NK-92 (cell line): ENCODE data around the gene ZSCAN23.
"Not testable (repeated sequence)": the region's sequence is repeated elsewhere in the genome, so short reads cannot be mapped to it uniquely, and the experiment has no call there.

ENCODE experiments used
- DNase-seq: peaks from one replicate; lab custom pipeline; 2025; ENCODE audit not compliant: unreplicated experiment; lab: John Stamatoyannopoulos, UW

The ZSCAN23 gene

DNA sequence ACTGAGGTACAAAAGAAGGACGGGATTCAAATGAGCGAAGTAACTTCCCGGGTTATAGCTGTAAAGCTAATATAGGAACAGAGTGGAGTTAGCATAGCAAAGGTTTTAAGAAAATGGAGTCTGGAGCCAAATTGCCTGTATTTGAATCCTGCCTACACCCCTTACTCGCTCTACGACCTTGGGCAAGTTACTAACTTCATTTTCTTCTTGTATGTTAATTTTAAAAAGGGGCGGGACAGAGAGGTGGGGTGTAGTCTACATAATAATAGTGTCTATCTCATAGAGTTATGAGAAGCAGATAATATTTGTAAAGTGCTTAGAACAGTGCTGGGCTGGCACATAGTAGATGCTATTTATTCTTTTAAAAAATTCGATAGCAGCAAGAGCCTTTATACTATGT lies 705 bp downstream of the ZSCAN23 start:
- DNase-seq, result no peak

DNA sequence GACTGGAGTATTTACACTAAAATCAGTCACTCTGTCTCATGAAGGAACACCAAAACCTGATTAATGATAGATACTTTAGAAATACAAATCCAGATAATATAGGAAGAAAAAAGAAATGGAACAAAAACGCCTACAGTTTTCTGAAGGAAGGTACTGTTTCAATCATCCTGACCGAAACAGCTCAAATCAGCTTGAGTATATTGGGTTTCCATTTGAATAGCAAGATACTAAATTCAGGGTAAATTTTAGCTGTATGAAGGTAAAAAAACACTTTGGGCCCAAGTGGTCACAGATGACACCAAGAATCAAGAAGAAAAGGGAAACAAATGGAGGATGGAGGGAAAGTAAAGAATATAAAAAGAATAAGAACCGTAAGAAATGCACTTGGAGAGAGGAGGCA lies 6.9 kb downstream of the ZSCAN23 start:
- no peak for DNase-seq

- no peak for DNase-seq
Measured at GRCh38 chr6:28433119-28433518, 10.2 kb downstream of the ZSCAN23 start.

DNA sequence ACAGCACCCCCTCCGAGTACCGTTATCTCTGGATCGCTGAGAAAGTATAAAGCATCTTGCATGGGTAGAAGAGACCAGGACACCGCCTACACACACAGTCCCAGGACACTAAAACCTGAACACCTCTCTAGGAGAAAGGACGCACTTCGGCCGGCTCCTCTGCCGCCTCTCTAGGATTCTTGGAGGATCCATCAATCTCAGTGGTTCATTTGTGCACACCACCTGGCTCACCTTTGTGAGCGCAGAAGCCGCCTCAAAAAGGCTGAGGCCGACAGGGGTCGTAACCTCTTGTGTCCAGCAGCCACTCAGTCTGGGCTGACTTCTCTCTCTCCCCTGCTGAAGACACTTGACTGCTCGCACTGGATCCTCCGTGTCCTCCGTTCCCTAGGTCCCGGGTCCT lies 13.5 kb downstream of the ZSCAN23 start:
- no peak for DNase-seq

DNA sequence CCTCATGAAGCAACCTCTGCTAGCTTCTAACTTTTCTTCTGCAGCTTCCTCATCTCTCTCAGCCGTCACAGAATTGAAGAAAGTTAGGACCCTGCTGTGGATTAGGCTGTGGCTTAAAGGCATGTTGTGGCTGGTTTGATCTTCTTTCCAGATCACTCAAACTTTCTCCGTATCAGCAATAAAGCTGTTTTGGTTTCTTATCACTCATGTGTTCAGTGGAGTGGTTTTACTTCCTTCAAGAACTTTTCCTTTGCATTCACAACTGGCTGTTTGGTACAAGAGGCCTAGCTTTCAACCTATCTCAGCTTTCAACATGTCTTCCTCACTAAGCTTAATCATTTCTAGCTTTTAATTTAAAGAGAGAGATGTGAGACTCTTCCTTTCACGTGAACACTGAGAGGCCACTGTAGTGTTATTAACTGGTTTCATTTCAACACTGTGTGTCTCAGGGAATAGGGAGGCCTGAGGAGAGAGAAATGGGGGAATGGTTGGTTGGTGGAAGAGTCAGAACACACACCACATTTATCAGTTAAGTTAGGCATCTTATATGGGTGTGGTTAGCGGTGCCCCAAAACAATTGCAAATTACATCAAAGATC lies 17.2 kb downstream of the ZSCAN23 start:
- no peak for DNase-seq

DNA sequence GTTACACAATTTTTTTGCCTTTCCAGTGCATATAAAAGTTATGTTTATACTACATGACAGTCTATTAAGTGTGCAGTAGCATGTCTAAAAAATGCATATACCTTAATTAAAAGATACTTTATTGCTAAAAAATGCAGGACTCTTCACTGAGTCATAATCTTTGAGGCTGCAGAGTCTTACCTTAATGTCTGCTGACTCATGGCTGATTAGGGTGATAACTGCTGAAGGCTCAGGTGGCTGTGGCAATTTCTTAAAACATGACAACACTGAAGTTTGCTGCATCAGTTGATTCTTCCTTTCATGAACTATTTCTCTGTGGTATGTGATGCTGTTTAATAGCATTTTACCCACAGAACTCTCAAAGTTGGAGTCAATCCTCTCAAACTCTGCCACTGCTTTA lies 19.1 kb downstream of the ZSCAN23 start:
- DNase-seq, result no peak

DNA sequence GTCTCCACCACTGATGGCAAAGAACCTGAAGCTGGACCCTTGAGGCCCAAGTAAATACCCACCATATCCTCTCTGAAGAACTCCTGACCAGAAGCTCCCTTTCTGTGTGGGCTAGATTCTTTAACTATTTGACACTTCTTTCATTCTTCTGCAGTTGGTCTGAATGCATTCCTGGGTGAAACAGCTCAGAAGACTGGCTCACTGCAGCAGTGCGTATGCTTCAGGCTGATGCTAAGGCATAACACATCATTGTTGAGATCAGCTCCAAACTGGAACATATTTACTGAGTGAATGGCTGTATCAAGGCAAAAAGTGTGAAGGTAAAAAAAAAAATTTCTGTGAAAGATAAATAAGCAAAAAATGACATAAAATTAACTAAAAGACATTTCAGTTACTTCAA lies 19.7 kb downstream of the ZSCAN23 start:
- DNase-seq, result no peak

DNA sequence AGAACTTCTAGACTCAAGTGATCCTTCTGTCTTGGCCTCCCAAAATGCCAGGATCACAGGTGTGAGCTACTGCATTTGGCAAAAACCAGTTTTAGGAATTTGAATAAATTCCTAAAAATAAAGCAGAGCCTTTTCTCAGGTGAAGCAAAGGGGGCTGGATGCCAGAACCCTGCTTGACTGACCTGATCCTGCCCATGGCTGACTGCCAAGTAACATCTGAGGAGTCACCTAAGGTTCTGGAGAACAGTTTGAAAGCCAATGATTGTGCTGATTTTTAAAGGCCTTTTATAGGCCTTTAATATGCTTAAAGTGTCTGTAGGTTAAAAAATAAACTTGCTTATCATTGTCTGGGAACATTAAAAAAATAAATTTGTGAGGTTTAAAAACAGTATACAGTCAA lies 29.6 kb downstream of the ZSCAN23 start:
- DNase-seq, result no peak

DNA sequence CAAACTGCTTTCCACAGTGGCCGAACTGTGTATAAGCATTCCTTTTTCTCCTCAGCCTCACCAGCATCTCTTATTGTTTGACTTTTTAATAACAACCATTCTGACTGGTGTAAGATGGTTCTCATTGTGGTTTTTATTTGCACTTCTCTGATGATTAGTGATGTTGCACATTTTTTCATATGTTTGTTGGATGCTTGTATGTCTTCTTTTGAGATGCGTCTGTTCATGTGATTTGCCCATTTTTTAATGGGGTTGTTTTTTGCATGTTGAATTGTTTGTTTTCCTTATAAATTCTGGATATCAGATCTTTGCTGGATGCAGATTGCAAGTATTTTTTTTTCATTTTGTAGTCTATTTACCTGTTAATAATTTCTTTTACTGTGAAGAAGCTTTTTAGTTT lies 32.5 kb downstream of the ZSCAN23 start:
- no peak for DNase-seq

- no peak for DNase-seq
Measured at GRCh38 chr6:28408076-28408802, 35.1 kb downstream of the ZSCAN23 start.

DNA sequence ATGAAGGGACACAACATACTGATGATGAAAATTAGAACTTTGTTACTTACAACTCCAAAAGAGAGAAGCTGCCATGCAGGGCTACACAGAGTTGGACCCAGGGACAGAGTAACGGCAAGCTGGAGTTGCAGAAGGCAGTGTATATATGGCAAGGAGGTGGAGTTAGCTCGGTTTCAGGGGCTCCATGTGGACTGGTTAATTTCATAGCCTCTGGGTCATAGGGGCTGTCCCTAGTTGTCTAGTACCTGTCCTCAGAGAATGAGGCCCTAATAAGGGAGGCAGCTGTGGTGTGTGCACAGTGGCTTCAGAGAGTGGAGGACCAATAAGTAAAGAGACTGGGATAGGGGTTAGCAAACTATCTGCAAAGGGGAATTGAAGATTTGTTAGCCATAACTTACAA lies 35.9 kb downstream of the ZSCAN23 start:
- no peak for DNase-seq

DNA sequence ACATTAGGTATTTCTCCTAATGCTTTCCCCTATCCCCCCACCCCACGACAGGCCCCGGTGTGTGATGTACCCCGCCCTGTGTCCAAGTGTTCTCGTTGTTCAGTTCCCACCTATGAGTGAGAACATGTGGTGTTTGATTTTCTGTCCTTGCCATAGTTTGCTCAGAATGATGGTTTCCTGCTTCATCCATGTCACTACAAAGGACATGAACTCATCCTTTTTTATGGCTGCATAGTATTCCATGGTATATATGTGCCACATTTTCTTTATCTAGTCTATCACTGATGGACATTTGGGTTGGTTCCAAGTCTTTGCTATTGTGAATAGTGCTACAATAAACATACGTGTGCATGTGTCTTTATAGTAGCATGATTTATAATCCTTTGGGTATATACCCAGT lies 39.4 kb downstream of the ZSCAN23 start:
- not testable (repeated sequence) for DNase-seq

DNA sequence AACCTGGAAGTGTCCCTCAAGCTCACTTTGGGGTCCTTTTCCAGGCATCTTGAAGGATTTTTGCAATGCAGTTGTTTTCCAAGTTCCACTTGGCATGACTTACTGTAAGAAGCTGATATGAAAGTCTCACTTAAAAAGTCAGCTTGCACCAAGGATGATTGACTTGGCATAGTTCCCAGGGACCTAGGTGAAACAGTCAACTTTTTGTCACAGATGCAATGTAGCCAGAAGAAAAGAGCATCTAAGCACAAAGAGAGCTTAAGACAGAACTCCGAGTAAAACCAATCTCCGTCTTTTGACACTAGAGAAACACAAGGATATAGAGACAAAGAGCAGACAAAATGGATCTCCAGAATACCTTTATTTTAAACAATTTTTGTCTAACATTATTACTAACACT lies 41.1 kb downstream of the ZSCAN23 start:
- DNase-seq, result no peak

GRCh38 chr6:28401172-28401571 lies 42.1 kb downstream of the ZSCAN23 start:
- no peak for DNase-seq

GRCh38 chr6:28400122-28400451 lies 43.2 kb downstream of the ZSCAN23 start:
- no peak for DNase-seq

DNA sequence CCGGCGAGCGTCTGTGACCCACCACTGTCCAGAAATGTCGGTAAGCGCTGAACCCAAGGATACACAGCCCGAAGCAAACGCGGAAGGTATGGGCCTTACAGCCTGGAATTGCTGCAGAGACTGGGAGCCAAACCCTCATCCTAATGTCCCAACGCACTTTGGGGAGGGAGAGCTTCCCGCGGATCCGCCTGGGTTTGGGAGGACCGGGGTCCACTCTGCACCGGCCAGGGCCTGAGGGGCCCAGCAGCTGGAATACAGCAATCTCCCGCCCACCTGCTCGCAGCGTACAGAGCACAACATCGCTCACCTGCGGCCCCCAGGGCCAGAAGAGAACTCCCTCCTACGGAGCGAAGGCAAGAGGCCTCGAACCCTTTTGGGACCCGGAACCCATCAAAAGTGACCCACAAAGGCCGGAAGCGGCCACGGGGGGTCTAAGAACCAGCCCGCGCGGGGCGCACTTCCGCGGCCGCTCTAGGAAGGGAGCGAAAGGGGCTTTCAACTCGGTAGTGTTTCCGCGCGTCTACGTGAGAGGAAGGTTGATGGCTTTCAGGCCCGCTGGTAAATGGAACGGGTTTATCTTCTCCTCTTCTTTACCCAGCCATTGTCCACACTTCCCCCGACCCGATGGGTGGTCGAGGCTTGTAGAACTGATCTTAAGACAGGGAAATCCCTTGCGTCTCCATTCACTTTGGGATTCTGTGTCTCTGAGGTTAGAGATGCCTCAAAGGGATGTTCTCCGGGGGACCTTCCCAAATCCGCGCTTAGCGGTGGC lies 43.8 kb downstream of the ZSCAN23 start, which contains the start of gene ZSCAN12:
TSS of gene ZSCAN12 (minus strand) at position 398 of the 772 bp plus-strand sequence. CDS start 1,342 bp downstream, outside the sequence.
- DNase-seq, result peak; percentile 11

GRCh38 chr6:28395918-28396317 lies 47.4 kb downstream of the ZSCAN23 start:
- no peak for DNase-seq

GRCh38 chr6:28393912-28394662 lies 49.2 kb downstream of the ZSCAN23 start:
- no peak for DNase-seq

- no peak for DNase-seq
Measured at GRCh38 chr6:28390688-28391087, 52.6 kb downstream of the ZSCAN23 start.

GRCh38 chr6:28384143-28384533 lies 59.2 kb downstream of the ZSCAN23 start:
- DNase-seq, result no peak
